ENCODE results near the gene ZC3H13. TPM values are rescaled to one million over a fixed set of nuclear protein-coding genes. Genes with fewer than 3 reads are reported as not detected.
A peak's percentile ranks its signal among the peaks of the same experiment; 100 is the strongest.

The ZC3H13 gene, protein sequence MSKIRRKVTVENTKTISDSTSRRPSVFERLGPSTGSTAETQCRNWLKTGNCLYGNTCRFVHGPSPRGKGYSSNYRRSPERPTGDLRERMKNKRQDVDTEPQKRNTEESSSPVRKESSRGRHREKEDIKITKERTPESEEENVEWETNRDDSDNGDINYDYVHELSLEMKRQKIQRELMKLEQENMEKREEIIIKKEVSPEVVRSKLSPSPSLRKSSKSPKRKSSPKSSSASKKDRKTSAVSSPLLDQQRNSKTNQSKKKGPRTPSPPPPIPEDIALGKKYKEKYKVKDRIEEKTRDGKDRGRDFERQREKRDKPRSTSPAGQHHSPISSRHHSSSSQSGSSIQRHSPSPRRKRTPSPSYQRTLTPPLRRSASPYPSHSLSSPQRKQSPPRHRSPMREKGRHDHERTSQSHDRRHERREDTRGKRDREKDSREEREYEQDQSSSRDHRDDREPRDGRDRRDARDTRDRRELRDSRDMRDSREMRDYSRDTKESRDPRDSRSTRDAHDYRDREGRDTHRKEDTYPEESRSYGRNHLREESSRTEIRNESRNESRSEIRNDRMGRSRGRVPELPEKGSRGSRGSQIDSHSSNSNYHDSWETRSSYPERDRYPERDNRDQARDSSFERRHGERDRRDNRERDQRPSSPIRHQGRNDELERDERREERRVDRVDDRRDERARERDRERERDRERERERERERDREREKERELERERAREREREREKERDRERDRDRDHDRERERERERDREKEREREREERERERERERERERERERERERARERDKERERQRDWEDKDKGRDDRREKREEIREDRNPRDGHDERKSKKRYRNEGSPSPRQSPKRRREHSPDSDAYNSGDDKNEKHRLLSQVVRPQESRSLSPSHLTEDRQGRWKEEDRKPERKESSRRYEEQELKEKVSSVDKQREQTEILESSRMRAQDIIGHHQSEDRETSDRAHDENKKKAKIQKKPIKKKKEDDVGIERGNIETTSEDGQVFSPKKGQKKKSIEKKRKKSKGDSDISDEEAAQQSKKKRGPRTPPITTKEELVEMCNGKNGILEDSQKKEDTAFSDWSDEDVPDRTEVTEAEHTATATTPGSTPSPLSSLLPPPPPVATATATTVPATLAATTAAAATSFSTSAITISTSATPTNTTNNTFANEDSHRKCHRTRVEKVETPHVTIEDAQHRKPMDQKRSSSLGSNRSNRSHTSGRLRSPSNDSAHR (N-terminal part only)
- total RNA-seq (ENCODE audit: low replicate concordance), result 34.7 and 62.3 TPM in 2 replicates
- long read RNA-seq, partial matches to known transcripts, result 74 of 102 reads
- long read RNA-seq, other reads (novel, unspliced or antisense), result 28 of 102 reads

DNA sequence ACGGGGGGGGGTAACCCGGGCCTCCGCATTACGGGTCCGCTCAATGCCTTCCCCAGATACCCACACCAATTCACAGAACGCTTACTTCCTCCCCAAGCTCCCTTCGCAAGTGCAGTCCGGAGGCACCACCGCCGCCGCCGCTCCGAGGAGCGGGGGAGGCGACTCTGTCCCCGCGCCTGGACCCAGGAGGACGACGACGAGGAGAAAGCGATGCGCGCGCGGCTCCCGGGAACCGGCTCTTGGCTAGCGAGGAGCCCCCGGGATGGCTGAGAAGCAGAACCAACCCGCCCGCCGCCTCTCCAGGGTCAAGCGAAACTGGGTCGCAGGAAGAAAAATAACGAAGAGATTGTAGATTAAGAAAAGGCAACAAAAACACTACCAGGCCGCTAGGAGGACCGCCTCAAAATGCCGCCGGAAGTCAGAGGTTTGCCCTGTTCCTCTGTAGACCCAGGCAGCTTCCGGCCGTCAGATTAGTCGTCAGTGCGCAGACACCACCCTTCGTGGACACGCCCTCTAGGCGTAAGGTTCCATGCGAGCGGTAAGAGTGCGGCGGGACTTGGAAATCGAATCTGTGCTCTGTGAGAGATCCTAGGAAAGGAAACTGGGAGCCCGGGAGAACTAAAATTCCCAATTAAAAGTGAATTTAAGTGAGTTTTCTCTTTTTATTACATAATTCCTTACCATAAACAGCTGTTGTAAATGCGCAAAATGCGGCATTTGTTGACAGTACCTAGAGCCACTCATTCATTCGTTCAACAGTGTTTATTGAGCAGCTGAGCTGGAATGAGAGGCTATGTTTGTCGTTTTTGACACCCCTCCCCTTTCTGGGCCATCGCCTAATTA is at the start of gene ZC3H13:
Gene ZC3H13 (minus strand): TSS at position 428 of the 843 bp plus-strand sequence. CDS start 7,239 bp downstream, outside the sequence.
- Mint-ChIP-seq H3K9me3 (no peaks in the 10 kb centered on the region), H3K4me3 (peak within 1 kb of the TSS; percentile 96), H3K27me3 (peaks cover 3% of the 10 kb centered on the region), H3K27ac (peak within 1 kb of the TSS; percentile 98), H3K4me1 (ENCODE audit: unreplicated experiment) (peaks cover 32% of the 10 kb centered on the region), H3K36me3 (no peaks in the 10 kb centered on the region)
- TF ChIP-seq, protein P1, sequence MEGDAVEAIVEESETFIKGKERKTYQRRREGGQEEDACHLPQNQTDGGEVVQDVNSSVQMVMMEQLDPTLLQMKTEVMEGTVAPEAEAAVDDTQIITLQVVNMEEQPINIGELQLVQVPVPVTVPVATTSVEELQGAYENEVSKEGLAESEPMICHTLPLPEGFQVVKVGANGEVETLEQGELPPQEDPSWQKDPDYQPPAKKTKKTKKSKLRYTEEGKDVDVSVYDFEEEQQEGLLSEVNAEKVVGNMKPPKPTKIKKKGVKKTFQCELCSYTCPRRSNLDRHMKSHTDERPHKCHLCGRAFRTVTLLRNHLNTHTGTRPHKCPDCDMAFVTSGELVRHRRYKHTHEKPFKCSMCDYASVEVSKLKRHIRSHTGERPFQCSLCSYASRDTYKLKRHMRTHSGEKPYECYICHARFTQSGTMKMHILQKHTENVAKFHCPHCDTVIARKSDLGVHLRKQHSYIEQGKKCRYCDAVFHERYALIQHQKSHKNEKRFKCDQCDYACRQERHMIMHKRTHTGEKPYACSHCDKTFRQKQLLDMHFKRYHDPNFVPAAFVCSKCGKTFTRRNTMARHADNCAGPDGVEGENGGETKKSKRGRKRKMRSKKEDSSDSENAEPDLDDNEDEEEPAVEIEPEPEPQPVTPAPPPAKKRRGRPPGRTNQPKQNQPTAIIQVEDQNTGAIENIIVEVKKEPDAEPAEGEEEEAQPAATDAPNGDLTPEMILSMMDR (conservative IDR thresholded peaks at IDR 0.05), result peak; percentile 78
- DNase-seq (ENCODE audit: extremely low spot score, unreplicated experiment), result peak; percentile 90

DNA sequence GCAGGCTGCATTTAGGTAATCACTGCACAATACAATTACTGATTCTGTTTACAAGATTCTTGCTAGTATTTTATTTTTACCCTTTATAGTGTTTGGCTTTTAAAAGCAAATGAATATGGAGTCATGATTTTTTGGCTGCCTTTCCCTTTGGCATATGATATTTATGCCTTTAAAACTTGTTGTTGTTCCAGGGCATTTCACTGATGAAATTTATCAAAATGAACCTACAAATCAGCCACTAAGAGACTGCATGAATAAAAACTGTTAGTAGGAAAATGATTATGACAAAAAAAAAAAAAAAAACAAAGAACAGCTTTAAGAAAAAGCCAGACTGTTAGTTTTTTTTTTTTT is 49.7 kb upstream of the ZC3H13 start:
- Mint-ChIP-seq H3K9me3 (no peaks in the 10 kb centered on the region), H3K36me3 (no peaks in the 10 kb centered on the region), H3K27me3 (no peaks in the 10 kb centered on the region), H3K27ac (no peak overlapping the region), H3K4me3 (no peak overlapping the region), H3K4me1 (ENCODE audit: unreplicated experiment) (peaks cover 7% of the 10 kb centered on the region)
- no peak for DNase-seq (ENCODE audit: extremely low spot score, unreplicated experiment)
- TF ChIP-seq, protein P1 (conservative IDR thresholded peaks at IDR 0.05), result no peak

DNA sequence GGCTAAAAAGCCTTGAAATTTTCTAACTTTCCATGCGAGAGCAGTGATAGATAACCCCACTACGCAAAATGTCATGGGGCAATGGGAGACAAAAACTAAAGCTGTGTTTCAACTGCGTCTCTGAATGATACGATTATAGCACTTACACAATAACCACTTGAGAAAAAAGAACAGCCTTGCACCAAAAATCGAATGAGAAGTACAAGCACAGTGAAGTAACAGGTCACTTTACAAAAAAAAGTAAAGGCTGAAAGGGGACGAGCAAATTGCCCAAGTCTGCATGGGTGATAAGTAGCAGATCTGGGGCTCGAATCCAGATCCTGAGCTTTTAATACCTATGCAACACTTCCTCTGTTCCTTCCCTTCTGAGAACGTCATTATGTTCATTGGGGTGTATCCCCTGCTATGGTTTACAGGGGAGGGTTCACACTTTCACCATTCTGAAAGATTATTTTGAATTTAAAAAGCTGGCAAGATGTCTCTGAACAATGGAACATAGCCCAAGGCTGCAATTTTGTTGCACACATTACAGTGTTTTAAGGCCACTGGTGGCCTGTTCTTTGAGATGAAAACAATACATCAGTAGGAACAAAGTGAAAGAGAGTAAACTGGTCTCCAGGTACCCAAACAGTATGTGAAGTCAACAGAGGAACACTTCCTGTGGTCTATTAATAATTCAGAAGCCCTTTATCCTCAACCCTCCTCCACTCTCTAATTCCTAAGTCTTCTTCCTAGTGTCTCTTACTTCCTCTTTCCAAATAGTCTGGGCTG is 49.1 kb upstream of the ZC3H13 start:
- Mint-ChIP-seq H3K9me3 (no peaks in the 10 kb centered on the region), H3K36me3 (no peaks in the 10 kb centered on the region), H3K27me3 (no peaks in the 10 kb centered on the region), H3K27ac (no peak overlapping the region), H3K4me3 (no peak overlapping the region), H3K4me1 (ENCODE audit: unreplicated experiment) (peaks cover 7% of the 10 kb centered on the region)
- TF ChIP-seq, protein P1 (conservative IDR thresholded peaks at IDR 0.05), result no peak
- DNase-seq (ENCODE audit: extremely low spot score, unreplicated experiment), result no peak

DNA sequence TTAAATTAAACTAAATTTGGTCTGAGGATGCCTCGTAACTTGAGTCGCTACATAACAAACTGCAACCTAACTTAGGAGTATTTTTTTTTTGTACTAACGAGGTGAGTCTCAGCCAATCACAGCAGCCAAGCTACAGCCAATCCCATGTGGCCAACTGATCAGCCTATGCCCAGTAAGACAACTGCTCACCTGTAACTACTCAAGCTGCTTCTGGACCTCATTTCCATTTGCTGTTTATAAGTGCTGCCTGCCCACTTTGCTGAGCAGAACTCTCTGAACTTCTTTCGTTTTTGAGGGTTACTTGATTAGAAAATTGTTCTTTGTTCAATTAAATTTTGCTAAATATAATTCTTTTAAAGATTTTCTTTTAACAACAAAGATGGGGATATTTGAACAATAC is 48.5 kb upstream of the ZC3H13 start:
- H3K4me1 Mint-ChIP-seq (ENCODE audit: unreplicated experiment), result peaks cover 7% of the 10 kb centered on the region
- no peaks in the 10 kb centered on the region for H3K36me3 Mint-ChIP-seq
- no peaks in the 10 kb centered on the region for H3K27me3 Mint-ChIP-seq
- H3K27ac Mint-ChIP-seq, result no peak overlapping the region
- no peak for DNase-seq (ENCODE audit: extremely low spot score, unreplicated experiment)
- H3K9me3 Mint-ChIP-seq, result no peaks in the 10 kb centered on the region
- TF ChIP-seq, protein P1 (conservative IDR thresholded peaks at IDR 0.05), result no peak
- H3K4me3 Mint-ChIP-seq, result no peak overlapping the region

All from type B pancreatic cell (in vitro differentiated cells).